Lower leg skin (tissue), 3 donors: ENCODE results near the gene LILRB3.
"Not testable (repeated sequence)": the region's sequence is repeated elsewhere in the genome, so short reads cannot be mapped to it uniquely, and the experiment has no call there.

ENCODE experiments used
- CTCF ChIP-seq, 3 donors: fragments of 450-650 bp; IDR thresholded peaks; one replicate each; pipeline ENCODE4 v1.5.1; 2016; ENCODE audit warnings: antibody characterized with exemption in 3 of 3, mild to moderate bottlenecking in 3 of 3, moderate library complexity in 2 of 3
- POLR2A ChIP-seq, 2 donors: fragments of 450-650 bp; IDR thresholded peaks; one replicate each; pipeline ENCODE4 v1.6.1; 2016 to 2017; ENCODE audit warnings: antibody characterized with exemption in 2 of 2, mild to moderate bottlenecking in 1 of 2, moderate library complexity in 1 of 2

GRCh38 chr19:54214734-54215133 lies 8.1 kb downstream of the LILRB3 start:
- not testable (repeated sequence) for TF ChIP-seq CTCF, POLR2A (IDR thresholded peaks at IDR 0.05)
